ENCODE measurements around the gene ZNF70. TPM values are rescaled to one million over a fixed set of nuclear protein-coding genes. Genes with fewer than 3 reads are reported as not detected.
"Not testable (repeated sequence)": the region's sequence is repeated elsewhere in the genome, so short reads cannot be mapped to it uniquely, and the experiment has no call there.

ZNF70 gene
- polyA plus RNA-seq, 1 of the 3 experiments (the other 2 are of a cell fraction), result 0.77 TPM

- Histone ChIP-seq H3K36me3 (replicated peaks in 1 of 2; ENCODE audit: control insufficient read depth in 1 of 2, insufficient read depth in 2 of 2, low read length in 1 of 2) (peaks cover 8 to 32% of the 10 kb centered on the region in 2 experiments), H3K4me1 (ENCODE audit: control insufficient read depth in 1 of 2, insufficient read depth in 2 of 2, low read depth in 1 of 2, low read length in 1 of 2) (no peaks in the 10 kb centered on the region), H2AFZ (ENCODE audit: low read depth) (no peak overlapping the region), H3K9me2 (no peaks in the 10 kb centered on the region), H3K4me2 (no peak overlapping the region), H3F3A (replicated peaks; ENCODE audit: insufficient read depth) (no peaks in the 10 kb centered on the region), H3K27me3 (ENCODE audit: insufficient read depth) (no peaks in the 10 kb centered on the region), H3K4me3 (ENCODE audit: low read depth in 2 of 2, low read length in 1 of 2) (no peak overlapping the region), H3K9me3 (no peaks in the 10 kb centered on the region), H3K27ac (ENCODE audit: low read depth in 2 of 2, low read length in 1 of 2) (no peak overlapping the region), H4K20me1 (ENCODE audit: insufficient read depth) (no peaks in the 10 kb centered on the region), H3K79me2 (ENCODE audit: insufficient read depth) (peaks cover 11% of the 10 kb centered on the region), H3K9ac (no peak overlapping the region)
- ChIA-PET POLR2A (no interaction called here), CTCF (no interaction called here)
- WGBS (ENCODE audit: low lambda C conversion rate), result 67% methylated on average over 2 of the region's 7 CpGs
- no peak for DNase-seq
- TF ChIP-seq NFIC (IDR thresholded peaks at IDR 0.05; ENCODE audit: borderline replicate concordance) (no peak), GABPA (IDR thresholded peaks at IDR 0.05; ENCODE audit: low read depth) (no peak)
Measured at GRCh38 chr22:23742505-23743264, 8.2 kb downstream of the ZNF70 start.

GRCh38 chr22:23737696-23738095 is 13.2 kb downstream of the ZNF70 start:
- no peaks in the 10 kb centered on the region for H4K20me1 ChIP-seq (ENCODE audit: insufficient read depth)
- ChIA-PET CTCF (interaction anchor here (1.0 to 1.7 kb wide), 2 partner anchors 17 to 112 kb away, joined by 3 to 8 read pairs; partner anchors contain the start of gene VPREB3), POLR2A (interaction anchor here (1.7 kb wide), 1 partner anchor 13 kb away, joined by 9 read pairs; the partner anchor contains the start of gene ZNF70)
- H3K4me1 ChIP-seq (ENCODE audit: control insufficient read depth in 1 of 2, insufficient read depth in 2 of 2, low read depth in 1 of 2, low read length in 1 of 2), result no peaks in the 10 kb centered on the region
- DNase-seq, result no peak
- H3F3A ChIP-seq (replicated peaks; ENCODE audit: insufficient read depth), result no peaks in the 10 kb centered on the region
- TF ChIP-seq EP300 (IDR thresholded peaks at IDR 0.05; ENCODE audit: borderline replicate concordance in 1 of 2, low read depth in 1 of 2, low read length in 1 of 2) (no peak), CHD2 (IDR thresholded peaks at IDR 0.05; ENCODE audit: low read length, partially characterized antibody) (no peak), RCOR1 (IDR thresholded peaks at IDR 0.05; ENCODE audit: low read length) (no peak), JUND (IDR thresholded peaks at IDR 0.05) (no peak), FOXM1 (IDR thresholded peaks at IDR 0.05; ENCODE audit: low read depth) (no peak), RFX5 (IDR thresholded peaks at IDR 0.05; ENCODE audit: low read length) (no peak), NRF1 (IDR thresholded peaks at IDR 0.05; ENCODE audit: low read depth, low read length) (no peak), TCF12 (IDR thresholded peaks at IDR 0.05) (no peak)
- TF ChIP-seq, protein P1, sequence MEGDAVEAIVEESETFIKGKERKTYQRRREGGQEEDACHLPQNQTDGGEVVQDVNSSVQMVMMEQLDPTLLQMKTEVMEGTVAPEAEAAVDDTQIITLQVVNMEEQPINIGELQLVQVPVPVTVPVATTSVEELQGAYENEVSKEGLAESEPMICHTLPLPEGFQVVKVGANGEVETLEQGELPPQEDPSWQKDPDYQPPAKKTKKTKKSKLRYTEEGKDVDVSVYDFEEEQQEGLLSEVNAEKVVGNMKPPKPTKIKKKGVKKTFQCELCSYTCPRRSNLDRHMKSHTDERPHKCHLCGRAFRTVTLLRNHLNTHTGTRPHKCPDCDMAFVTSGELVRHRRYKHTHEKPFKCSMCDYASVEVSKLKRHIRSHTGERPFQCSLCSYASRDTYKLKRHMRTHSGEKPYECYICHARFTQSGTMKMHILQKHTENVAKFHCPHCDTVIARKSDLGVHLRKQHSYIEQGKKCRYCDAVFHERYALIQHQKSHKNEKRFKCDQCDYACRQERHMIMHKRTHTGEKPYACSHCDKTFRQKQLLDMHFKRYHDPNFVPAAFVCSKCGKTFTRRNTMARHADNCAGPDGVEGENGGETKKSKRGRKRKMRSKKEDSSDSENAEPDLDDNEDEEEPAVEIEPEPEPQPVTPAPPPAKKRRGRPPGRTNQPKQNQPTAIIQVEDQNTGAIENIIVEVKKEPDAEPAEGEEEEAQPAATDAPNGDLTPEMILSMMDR (IDR thresholded peaks at IDR 0.05), result no peak
- TF ChIP-seq, protein P2, sequence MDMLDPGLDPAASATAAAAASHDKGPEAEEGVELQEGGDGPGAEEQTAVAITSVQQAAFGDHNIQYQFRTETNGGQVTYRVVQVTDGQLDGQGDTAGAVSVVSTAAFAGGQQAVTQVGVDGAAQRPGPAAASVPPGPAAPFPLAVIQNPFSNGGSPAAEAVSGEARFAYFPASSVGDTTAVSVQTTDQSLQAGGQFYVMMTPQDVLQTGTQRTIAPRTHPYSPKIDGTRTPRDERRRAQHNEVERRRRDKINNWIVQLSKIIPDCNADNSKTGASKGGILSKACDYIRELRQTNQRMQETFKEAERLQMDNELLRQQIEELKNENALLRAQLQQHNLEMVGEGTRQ (IDR thresholded peaks at IDR 0.05; ENCODE audit: borderline replicate concordance, low read depth, low read length), result no peak
- H3K27me3 ChIP-seq (ENCODE audit: insufficient read depth), result no peaks in the 10 kb centered on the region
- no peak overlapping the region for H3K4me3 ChIP-seq (ENCODE audit: low read depth in 2 of 2, low read length in 1 of 2)
- H3K79me2 ChIP-seq (ENCODE audit: insufficient read depth), result no peaks in the 10 kb centered on the region
- no peak overlapping the region for H3K27ac ChIP-seq (ENCODE audit: low read depth in 2 of 2, low read length in 1 of 2)
- no peak overlapping the region for H2AFZ ChIP-seq (ENCODE audit: low read depth)
- H3K9me3 ChIP-seq, result no peaks in the 10 kb centered on the region
- H3K36me3 ChIP-seq (replicated peaks in 1 of 2; ENCODE audit: control insufficient read depth in 1 of 2, insufficient read depth in 2 of 2, low read length in 1 of 2), result peaks cover 0 to 8% of the 10 kb centered on the region in 2 experiments
- no peaks in the 10 kb centered on the region for H3K9me2 ChIP-seq
- no peak overlapping the region for H3K9ac ChIP-seq
- H3K4me2 ChIP-seq, result no peak overlapping the region

GRCh38 chr22:23728108-23728507 is 22.8 kb downstream of the ZNF70 start:
- H3K4me2 ChIP-seq; H2AFZ ChIP-seq (ENCODE audit: low read depth); H3K9ac ChIP-seq; H3K4me3 ChIP-seq (ENCODE audit: low read depth in 2 of 2, low read length in 1 of 2); H3K9me3 ChIP-seq; H3K36me3 ChIP-seq (replicated peaks in 1 of 2; ENCODE audit: control insufficient read depth in 1 of 2, insufficient read depth in 2 of 2, low read length in 1 of 2); H4K20me1 ChIP-seq (ENCODE audit: insufficient read depth); H3F3A ChIP-seq (replicated peaks; ENCODE audit: insufficient read depth); H3K9me2 ChIP-seq; DNase-seq; POLR2A ChIA-PET; H3K4me1 ChIP-seq (ENCODE audit: control insufficient read depth in 1 of 2, insufficient read depth in 2 of 2, low read depth in 1 of 2, low read length in 1 of 2); H3K27ac ChIP-seq (ENCODE audit: low read depth in 2 of 2, low read length in 1 of 2); CTCF ChIA-PET; H3K27me3 ChIP-seq (ENCODE audit: insufficient read depth); H3K79me2 ChIP-seq (ENCODE audit: insufficient read depth): not testable (repeated sequence)
- 71% methylated on average over 4 of the region's 4 CpGs for WGBS (ENCODE audit: low lambda C conversion rate)
